ENCODE data around the gene NDUFS2. TPM values are rescaled to one million over a fixed set of nuclear protein-coding genes. Genes with fewer than 3 reads are reported as not detected.

The NDUFS2 gene
- total and polyA plus RNA-seq, 10 of the 15 experiments (the other 5 are each of a cell fraction or from before 2014, with no cell fraction given), result 66.5 to 215 (median 148) TPM

GRCh38 chr1:161200421-161200991 lies 1.7 kb upstream of the NDUFS2 start (continued):
- TF ChIP-seq, protein P1, sequence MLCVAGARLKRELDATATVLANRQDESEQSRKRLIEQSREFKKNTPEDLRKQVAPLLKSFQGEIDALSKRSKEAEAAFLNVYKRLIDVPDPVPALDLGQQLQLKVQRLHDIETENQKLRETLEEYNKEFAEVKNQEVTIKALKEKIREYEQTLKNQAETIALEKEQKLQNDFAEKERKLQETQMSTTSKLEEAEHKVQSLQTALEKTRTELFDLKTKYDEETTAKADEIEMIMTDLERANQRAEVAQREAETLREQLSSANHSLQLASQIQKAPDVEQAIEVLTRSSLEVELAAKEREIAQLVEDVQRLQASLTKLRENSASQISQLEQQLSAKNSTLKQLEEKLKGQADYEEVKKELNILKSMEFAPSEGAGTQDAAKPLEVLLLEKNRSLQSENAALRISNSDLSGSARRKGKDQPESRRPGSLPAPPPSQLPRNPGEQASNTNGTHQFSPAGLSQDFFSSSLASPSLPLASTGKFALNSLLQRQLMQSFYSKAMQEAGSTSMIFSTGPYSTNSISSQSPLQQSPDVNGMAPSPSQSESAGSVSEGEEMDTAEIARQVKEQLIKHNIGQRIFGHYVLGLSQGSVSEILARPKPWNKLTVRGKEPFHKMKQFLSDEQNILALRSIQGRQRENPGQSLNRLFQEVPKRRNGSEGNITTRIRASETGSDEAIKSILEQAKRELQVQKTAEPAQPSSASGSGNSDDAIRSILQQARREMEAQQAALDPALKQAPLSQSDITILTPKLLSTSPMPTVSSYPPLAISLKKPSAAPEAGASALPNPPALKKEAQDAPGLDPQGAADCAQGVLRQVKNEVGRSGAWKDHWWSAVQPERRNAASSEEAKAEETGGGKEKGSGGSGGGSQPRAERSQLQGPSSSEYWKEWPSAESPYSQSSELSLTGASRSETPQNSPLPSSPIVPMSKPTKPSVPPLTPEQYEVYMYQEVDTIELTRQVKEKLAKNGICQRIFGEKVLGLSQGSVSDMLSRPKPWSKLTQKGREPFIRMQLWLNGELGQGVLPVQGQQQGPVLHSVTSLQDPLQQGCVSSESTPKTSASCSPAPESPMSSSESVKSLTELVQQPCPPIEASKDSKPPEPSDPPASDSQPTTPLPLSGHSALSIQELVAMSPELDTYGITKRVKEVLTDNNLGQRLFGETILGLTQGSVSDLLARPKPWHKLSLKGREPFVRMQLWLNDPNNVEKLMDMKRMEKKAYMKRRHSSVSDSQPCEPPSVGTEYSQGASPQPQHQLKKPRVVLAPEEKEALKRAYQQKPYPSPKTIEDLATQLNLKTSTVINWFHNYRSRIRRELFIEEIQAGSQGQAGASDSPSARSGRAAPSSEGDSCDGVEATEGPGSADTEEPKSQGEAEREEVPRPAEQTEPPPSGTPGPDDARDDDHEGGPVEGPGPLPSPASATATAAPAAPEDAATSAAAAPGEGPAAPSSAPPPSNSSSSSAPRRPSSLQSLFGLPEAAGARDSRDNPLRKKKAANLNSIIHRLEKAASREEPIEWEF (IDR thresholded peaks at IDR 0.05; ENCODE audit: insufficient replicate concordance, low read depth, low read length), result no peak
- no peak for TF ChIP-seq TBL1XR1 (IDR thresholded peaks at IDR 0.05; ENCODE audit: low read depth, low read length)
- TF ChIP-seq CHD1 (IDR thresholded peaks at IDR 0.05; ENCODE audit: low read depth, low read length), result no peak
- no peak for TF ChIP-seq TARDBP (IDR thresholded peaks at IDR 0.05; ENCODE audit: borderline replicate concordance)
- no peak for TF ChIP-seq HDAC2 (IDR thresholded peaks at IDR 0.05)
- no peak for TF ChIP-seq MEF2A (IDR thresholded peaks at IDR 0.05; ENCODE audit: insufficient read depth, low read depth, low read length)
- TF ChIP-seq, protein P2, sequence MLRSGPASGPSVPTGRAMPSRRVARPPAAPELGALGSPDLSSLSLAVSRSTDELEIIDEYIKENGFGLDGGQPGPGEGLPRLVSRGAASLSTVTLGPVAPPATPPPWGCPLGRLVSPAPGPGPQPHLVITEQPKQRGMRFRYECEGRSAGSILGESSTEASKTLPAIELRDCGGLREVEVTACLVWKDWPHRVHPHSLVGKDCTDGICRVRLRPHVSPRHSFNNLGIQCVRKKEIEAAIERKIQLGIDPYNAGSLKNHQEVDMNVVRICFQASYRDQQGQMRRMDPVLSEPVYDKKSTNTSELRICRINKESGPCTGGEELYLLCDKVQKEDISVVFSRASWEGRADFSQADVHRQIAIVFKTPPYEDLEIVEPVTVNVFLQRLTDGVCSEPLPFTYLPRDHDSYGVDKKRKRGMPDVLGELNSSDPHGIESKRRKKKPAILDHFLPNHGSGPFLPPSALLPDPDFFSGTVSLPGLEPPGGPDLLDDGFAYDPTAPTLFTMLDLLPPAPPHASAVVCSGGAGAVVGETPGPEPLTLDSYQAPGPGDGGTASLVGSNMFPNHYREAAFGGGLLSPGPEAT (IDR thresholded peaks at IDR 0.05; ENCODE audit: low read depth), result no peak
- TF ChIP-seq, protein P3, sequence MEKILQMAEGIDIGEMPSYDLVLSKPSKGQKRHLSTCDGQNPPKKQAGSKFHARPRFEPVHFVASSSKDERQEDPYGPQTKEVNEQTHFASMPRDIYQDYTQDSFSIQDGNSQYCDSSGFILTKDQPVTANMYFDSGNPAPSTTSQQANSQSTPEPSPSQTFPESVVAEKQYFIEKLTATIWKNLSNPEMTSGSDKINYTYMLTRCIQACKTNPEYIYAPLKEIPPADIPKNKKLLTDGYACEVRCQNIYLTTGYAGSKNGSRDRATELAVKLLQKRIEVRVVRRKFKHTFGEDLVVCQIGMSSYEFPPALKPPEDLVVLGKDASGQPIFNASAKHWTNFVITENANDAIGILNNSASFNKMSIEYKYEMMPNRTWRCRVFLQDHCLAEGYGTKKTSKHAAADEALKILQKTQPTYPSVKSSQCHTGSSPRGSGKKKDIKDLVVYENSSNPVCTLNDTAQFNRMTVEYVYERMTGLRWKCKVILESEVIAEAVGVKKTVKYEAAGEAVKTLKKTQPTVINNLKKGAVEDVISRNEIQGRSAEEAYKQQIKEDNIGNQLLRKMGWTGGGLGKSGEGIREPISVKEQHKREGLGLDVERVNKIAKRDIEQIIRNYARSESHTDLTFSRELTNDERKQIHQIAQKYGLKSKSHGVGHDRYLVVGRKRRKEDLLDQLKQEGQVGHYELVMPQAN (conservative IDR thresholded peaks at IDR 0.05), result no peak
- no peak for TF ChIP-seq KDM1A (IDR thresholded peaks at IDR 0.05; ENCODE audit: borderline replicate concordance)
- no peak for TF ChIP-seq NRF1 (conservative IDR thresholded peaks at IDR 0.05; ENCODE audit: low read depth, low read length)
